HG03469 (cell line): ENCODE results near the gene SNN.

Source experiments
- ATAC-seq: cut with Tn5 transposase; IDR thresholded peaks from one replicate; pipeline ENCODE4 v1.9.1; 2021; ENCODE audit warnings: mild to moderate bottlenecking, moderate library complexity, moderate number of reproducible peaks; ENCODE audit not compliant: unreplicated experiment

SNN gene

GRCh38 chr16:11666103-11667055 is 1.9 kb upstream of the SNN start:
- no peak for ATAC-seq

GRCh38 chr16:11667221-11667823 is 933 bp upstream of the SNN start:
- no peak for ATAC-seq

GRCh38 chr16:11668623-11669379 is 546 bp downstream of the SNN start:
- no peak for ATAC-seq

- ATAC-seq = no peak
Observed at GRCh38 chr16:11669380-11670146, 1.3 kb downstream of the SNN start.

- no peak for ATAC-seq
Observed at GRCh38 chr16:11670171-11671131, 2.2 kb downstream of the SNN start.

- ATAC-seq = no peak
Observed at GRCh38 chr16:11671271-11671670, 3.0 kb downstream of the SNN start.

- ATAC-seq = no peak
Observed at GRCh38 chr16:11671676-11672075, 3.4 kb downstream of the SNN start.

- no peak for ATAC-seq
Observed at GRCh38 chr16:11672206-11673090, 4.2 kb downstream of the SNN start.

GRCh38 chr16:11673091-11674000 is 5.1 kb downstream of the SNN start:
- ATAC-seq = no peak

GRCh38 chr16:11674001-11674817 is 6.0 kb downstream of the SNN start:
- ATAC-seq = no peak

GRCh38 chr16:11674818-11675560 is 6.7 kb downstream of the SNN start:
- no peak for ATAC-seq

GRCh38 chr16:11675561-11676511 is 7.6 kb downstream of the SNN start:
- no peak for ATAC-seq

GRCh38 chr16:11676799-11677198 is 8.5 kb downstream of the SNN start:
- no peak for ATAC-seq

- ATAC-seq = no peak
Observed at GRCh38 chr16:11677451-11677951, 9.2 kb downstream of the SNN start.
